Rectal smooth muscle tissue (tissue), 1 donor: Measurements from ENCODE around the gene YAP1.
"Not testable (repeated sequence)": the region's sequence is repeated elsewhere in the genome, so short reads cannot be mapped to it uniquely, and the experiment has no call there.

Experiments used
- H3K27ac ChIP-seq: one replicate; pipeline ENCODE4 v1.7.0; 2013; ENCODE audit warnings: low read depth, low read length, inconsistent platforms
- H3K27me3 ChIP-seq: one replicate; pipeline ENCODE4 v1.7.0; 2013; ENCODE audit warnings: low read length; ENCODE audit not compliant: control insufficient read depth, insufficient read depth
- H3K36me3 ChIP-seq: one replicate; pipeline ENCODE4 v1.7.0; 2013; ENCODE audit warnings: low read length; ENCODE audit not compliant: control insufficient read depth, insufficient read depth
- H3K4me1 ChIP-seq: one replicate; pipeline ENCODE4 v1.7.0; 2013; ENCODE audit warnings: low read length; ENCODE audit not compliant: control insufficient read depth, insufficient read depth
- H3K4me3 ChIP-seq: one replicate; pipeline ENCODE4 v1.7.0; 2013; ENCODE audit warnings: low read length
- H3K9ac ChIP-seq: one replicate; pipeline ENCODE4 v1.7.0; 2013; ENCODE audit warnings: low read length

YAP1 gene

GRCh38 chr11:102243399-102243884, 133.2 kb downstream of the YAP1 start:
- no peaks in the 10 kb centered on the region for H3K4me1 ChIP-seq
- no peak overlapping the region for H3K9ac ChIP-seq
- H3K36me3 ChIP-seq = no peaks in the 10 kb centered on the region
- H3K27ac ChIP-seq = no peak overlapping the region
- H3K4me3 ChIP-seq = no peak overlapping the region
- H3K27me3 ChIP-seq = no peaks in the 10 kb centered on the region

DNA sequence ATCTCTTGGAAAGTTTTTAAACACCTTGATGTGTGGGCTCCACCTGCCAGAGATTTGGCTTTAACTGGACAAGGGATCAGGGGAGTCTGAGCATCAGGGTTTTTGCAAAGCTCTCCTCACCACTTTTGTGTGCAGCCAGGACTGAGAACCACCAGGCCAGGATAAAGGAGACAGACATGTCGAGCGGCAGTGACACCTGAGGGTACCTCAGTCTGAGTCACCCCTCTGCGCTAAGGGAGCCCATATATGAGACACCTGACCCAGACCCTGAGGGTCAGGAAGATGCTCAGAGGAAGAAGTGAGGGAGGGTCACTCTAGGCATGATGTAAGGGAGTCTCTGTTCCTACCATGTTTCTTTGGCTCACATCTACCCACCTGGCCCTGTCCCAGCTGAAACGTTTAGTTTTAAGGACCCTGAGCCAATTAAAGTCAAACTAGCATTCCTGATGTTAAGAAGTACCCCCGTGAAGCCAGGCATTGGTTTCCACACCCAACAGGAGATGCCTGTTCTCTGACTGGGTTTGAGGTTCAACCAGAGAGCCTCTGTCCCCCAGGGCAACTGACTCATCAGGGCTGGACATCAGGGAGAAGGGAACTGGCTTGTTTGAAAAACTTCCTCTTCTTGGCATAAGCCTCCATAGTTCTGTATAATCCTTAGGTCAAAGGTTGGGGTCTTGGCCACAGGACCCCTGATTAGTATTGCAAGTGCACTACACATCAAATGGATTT, 134.6 kb downstream of the YAP1 start:
- Histone ChIP-seq H3K9ac (no peak overlapping the region), H3K27me3 (no peaks in the 10 kb centered on the region), H3K4me3 (no peak overlapping the region), H3K4me1 (no peaks in the 10 kb centered on the region), H3K27ac (no peak overlapping the region), H3K36me3 (no peaks in the 10 kb centered on the region)

- no peak overlapping the region for H3K27ac ChIP-seq
- no peak overlapping the region for H3K9ac ChIP-seq
- H3K4me1 ChIP-seq = no peaks in the 10 kb centered on the region
- H3K27me3 ChIP-seq = no peaks in the 10 kb centered on the region
- no peak overlapping the region for H3K4me3 ChIP-seq
- no peaks in the 10 kb centered on the region for H3K36me3 ChIP-seq
Observed at GRCh38 chr11:102251423-102251822, 141.2 kb downstream of the YAP1 start.

DNA sequence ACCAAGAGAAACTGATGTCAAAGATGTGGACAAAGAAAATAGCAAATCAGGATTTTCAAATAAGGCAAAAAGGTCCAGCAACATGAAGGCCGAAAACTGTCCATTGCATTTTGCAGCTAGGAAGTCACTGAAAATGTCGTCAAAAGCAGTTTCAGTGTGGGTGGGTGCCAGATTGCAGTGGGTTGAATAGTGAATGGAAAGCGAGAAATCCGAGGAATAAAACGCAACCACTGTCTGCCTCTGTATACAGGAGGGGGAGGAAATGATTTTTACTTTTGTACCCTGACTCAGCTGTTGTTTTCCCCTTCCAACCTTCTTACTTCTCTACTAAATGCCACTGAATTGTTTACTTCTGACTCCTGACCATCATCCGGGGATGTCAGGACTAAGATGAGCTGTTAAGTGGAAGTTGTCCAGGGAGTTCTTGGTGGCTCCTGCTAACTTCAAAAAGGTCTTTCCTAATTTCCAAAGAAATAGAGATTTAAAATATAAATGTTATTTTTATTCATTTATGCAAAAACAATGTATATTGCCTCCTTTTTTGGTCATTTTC, 142.2 kb downstream of the YAP1 start:
- Histone ChIP-seq H3K36me3 (no peaks in the 10 kb centered on the region), H3K9ac (no peak overlapping the region), H3K27me3 (no peaks in the 10 kb centered on the region), H3K4me1 (no peaks in the 10 kb centered on the region), H3K4me3 (no peak overlapping the region), H3K27ac (no peak overlapping the region)

- Histone ChIP-seq H3K36me3 (no peaks in the 10 kb centered on the region), H3K4me1 (no peaks in the 10 kb centered on the region), H3K4me3 (no peak overlapping the region), H3K9ac (no peak overlapping the region), H3K27me3 (no peaks in the 10 kb centered on the region), H3K27ac (no peak overlapping the region)
Observed at GRCh38 chr11:102253020-102253715, 142.9 kb downstream of the YAP1 start.

GRCh38 chr11:102254047-102254446, 143.8 kb downstream of the YAP1 start:
- no peak overlapping the region for H3K27ac ChIP-seq
- no peaks in the 10 kb centered on the region for H3K27me3 ChIP-seq
- no peaks in the 10 kb centered on the region for H3K4me1 ChIP-seq
- H3K9ac ChIP-seq = no peak overlapping the region
- no peak overlapping the region for H3K4me3 ChIP-seq
- no peaks in the 10 kb centered on the region for H3K36me3 ChIP-seq

GRCh38 chr11:102256251-102256650, 146.0 kb downstream of the YAP1 start:
- Histone ChIP-seq H3K36me3 (no peaks in the 10 kb centered on the region), H3K27ac (no peak overlapping the region), H3K4me1 (no peaks in the 10 kb centered on the region), H3K4me3 (no peak overlapping the region), H3K27me3 (no peaks in the 10 kb centered on the region), H3K9ac (no peak overlapping the region)

GRCh38 chr11:102260241-102260640, 150.0 kb downstream of the YAP1 start:
- Histone ChIP-seq H3K4me1 (no peaks in the 10 kb centered on the region), H3K36me3 (no peaks in the 10 kb centered on the region), H3K27ac (no peak overlapping the region), H3K27me3 (no peaks in the 10 kb centered on the region), H3K9ac (no peak overlapping the region), H3K4me3 (no peak overlapping the region)

GRCh38 chr11:102263379-102264003, 153.2 kb downstream of the YAP1 start:
- H3K4me3 ChIP-seq = no peak overlapping the region

DNA sequence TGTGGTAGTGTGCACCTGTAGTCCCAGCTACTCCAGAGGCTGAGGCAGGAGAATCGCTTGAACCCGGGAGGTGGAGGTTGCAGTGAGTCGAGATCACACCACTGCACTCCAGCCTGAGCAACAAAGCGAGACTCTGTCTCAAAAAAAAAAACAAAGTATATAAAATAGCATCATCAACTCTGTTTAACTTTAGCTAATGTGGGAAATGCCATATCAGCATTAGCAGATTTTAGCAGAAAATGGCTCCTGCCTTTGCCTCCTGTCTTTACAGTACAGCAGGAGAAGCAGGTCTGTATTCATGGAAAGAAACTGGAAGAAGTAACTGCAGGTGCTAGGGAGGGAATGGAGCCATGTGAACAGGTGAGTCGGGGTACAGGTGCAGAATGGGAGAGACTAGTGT, 154.5 kb downstream of the YAP1 start:
- H3K27ac ChIP-seq, H3K4me3 ChIP-seq, H3K27me3 ChIP-seq, H3K4me1 ChIP-seq, H3K36me3 ChIP-seq, H3K9ac ChIP-seq: not testable (repeated sequence)

More at GRCh38 chr11:102263379-102264003, 153.2 kb downstream of the YAP1 start:
- Histone ChIP-seq H3K36me3 (no peaks in the 10 kb centered on the region), H3K27ac (no peak overlapping the region), H3K27me3 (no peaks in the 10 kb centered on the region), H3K9ac (no peak overlapping the region), H3K4me1 (no peaks in the 10 kb centered on the region)

DNA sequence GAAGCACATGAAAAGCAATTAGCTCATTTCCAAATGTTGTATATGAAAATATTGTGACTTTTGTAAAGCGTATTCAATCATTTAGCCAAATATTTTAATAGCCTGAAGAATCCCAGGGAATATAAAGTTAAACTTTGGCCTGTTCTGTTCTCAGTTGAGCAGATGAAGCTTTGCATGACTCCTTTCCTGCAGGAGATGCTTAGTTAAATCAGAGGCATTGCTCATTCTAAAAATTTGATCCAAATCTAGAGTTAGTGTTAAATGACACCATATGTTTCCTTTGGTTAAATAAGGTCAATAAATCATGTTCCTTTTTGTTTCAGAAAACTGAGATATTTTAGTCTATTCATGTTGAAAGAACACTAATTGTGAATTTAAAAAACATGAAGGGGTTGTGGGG, 155.9 kb downstream of the YAP1 start:
- Histone ChIP-seq H3K27me3 (no peaks in the 10 kb centered on the region), H3K4me3 (no peak overlapping the region), H3K4me1 (no peaks in the 10 kb centered on the region), H3K27ac (no peak overlapping the region), H3K36me3 (no peaks in the 10 kb centered on the region), H3K9ac (no peak overlapping the region)

GRCh38 chr11:102267609-102268008, 157.4 kb downstream of the YAP1 start:
- Histone ChIP-seq H3K4me3 (peak overlapping the region; percentile 68), H3K9ac (no peak overlapping the region), H3K27ac (no peak overlapping the region), H3K4me1 (no peaks in the 10 kb centered on the region), H3K27me3 (no peaks in the 10 kb centered on the region), H3K36me3 (no peaks in the 10 kb centered on the region)
